AG09309 (cell line): Measurements from ENCODE around the gene BAIAP2.

Experiments used
- DNase-seq: peaks from one replicate; pipeline ENCODE4 v3.0.0-alpha.2; 2010; ENCODE audit warnings: low read depth
- H3K4me3 ChIP-seq: 2 replicates; pipeline ENCODE4 v1.5.1; 2011; ENCODE audit warnings: mild to moderate bottlenecking, low read depth, low read length, moderate library complexity; ENCODE audit not compliant: control insufficient read depth
- CTCF ChIP-seq: IDR thresholded peaks from 2 replicates; pipeline ENCODE4 v1.5.1; 2011; ENCODE audit warnings: mild to moderate bottlenecking, low read depth, low read length, inconsistent platforms; ENCODE audit not compliant: insufficient read depth, control insufficient read depth; ENCODE audit errors: missing control alignments

The BAIAP2 gene

GRCh38 chr17:81034168-81034777 is 678 bp upstream of the BAIAP2 start:
- no peak for DNase-seq
- TF ChIP-seq CTCF, result no peak
- H3K4me3 ChIP-seq, result peak overlapping the region; percentile 56

- no peak for DNase-seq
- H3K4me3 ChIP-seq, result peak overlapping the region; percentile 70
Observed at GRCh38 chr17:81035521-81036196, 708 bp downstream of the BAIAP2 start.

GRCh38 chr17:81036197-81036941 is 1.4 kb downstream of the BAIAP2 start:
- peak overlapping the region; percentile 70 for H3K4me3 ChIP-seq
- no peak for DNase-seq

More at GRCh38 chr17:81035521-81036196, 708 bp downstream of the BAIAP2 start:
- TF ChIP-seq CTCF, result no peak

GRCh38 chr17:81037026-81037797 is 2.3 kb downstream of the BAIAP2 start:
- no peak for DNase-seq
- no peak for TF ChIP-seq CTCF
- H3K4me3 ChIP-seq, result peak overlapping the region; percentile 70

More at GRCh38 chr17:81036197-81036941, 1.4 kb downstream of the BAIAP2 start:
- TF ChIP-seq CTCF, result no peak

GRCh38 chr17:81037798-81038733 is 3.1 kb downstream of the BAIAP2 start:
- no peak for DNase-seq
- TF ChIP-seq CTCF, result no peak
- no peak overlapping the region for H3K4me3 ChIP-seq
